Measurements from ENCODE around the gene IFT172.

DNA sequence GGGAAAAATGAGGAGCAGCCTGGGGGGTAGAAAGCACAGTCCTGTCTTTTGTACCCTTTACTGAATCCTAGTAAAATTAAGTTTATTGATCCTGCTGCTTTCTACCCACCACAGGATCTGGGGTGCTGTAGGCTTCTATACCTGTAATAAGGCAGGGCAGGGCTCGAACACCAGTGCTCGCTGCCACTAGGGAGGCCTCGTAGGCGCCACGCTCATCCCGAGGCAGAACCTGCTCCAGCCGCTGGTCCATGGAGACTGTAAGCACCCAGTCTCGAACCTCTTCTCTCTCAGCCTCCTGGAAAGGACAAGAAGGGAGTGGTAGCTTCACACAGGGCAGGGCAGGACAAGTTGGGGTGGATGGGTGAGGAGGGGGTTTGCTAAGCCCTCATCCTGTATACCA lies 44.4 kb downstream of the IFT172 start:
- TF ChIP-seq POLR2A (IDR thresholded peaks at IDR 0.05; ENCODE audit: low read length) (no peak), RNF2 (IDR thresholded peaks at IDR 0.05; ENCODE audit: borderline replicate concordance, low read depth) (no peak), GATA3 (IDR thresholded peaks at IDR 0.05; ENCODE audit: borderline replicate concordance) (no peak)
- TF ChIP-seq, protein P1, sequence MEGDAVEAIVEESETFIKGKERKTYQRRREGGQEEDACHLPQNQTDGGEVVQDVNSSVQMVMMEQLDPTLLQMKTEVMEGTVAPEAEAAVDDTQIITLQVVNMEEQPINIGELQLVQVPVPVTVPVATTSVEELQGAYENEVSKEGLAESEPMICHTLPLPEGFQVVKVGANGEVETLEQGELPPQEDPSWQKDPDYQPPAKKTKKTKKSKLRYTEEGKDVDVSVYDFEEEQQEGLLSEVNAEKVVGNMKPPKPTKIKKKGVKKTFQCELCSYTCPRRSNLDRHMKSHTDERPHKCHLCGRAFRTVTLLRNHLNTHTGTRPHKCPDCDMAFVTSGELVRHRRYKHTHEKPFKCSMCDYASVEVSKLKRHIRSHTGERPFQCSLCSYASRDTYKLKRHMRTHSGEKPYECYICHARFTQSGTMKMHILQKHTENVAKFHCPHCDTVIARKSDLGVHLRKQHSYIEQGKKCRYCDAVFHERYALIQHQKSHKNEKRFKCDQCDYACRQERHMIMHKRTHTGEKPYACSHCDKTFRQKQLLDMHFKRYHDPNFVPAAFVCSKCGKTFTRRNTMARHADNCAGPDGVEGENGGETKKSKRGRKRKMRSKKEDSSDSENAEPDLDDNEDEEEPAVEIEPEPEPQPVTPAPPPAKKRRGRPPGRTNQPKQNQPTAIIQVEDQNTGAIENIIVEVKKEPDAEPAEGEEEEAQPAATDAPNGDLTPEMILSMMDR (IDR thresholded peaks at IDR 0.05) = no peak
